Measurements from ENCODE around the gene PRKAG1. TPM values are rescaled to one million over a fixed set of nuclear protein-coding genes. Genes with fewer than 3 reads are reported as not detected.
A peak's percentile ranks its signal among the peaks of the same experiment; 100 is the strongest.

Gene PRKAG1
- total RNA-seq, 6 experiments from 2014 or later, result 79.0 to 92.0 (median 83.3) TPM

GRCh38 chr12:48980389-48980952 is 38.1 kb downstream of the PRKAG1 start:
- no peak overlapping the region; the same call in none of the 2 replicates for H3K4me3 Mint-ChIP-seq
- peaks cover 6% of the 10 kb centered on the region; the same call in 1 of the 2 replicates for H3K36me3 Mint-ChIP-seq (ENCODE audit: low read depth)
- no peak overlapping the region for H3K27ac Mint-ChIP-seq
- no peaks in the 10 kb centered on the region for H3K9me3 Mint-ChIP-seq
- no peak for DNase-seq
- peaks cover 37% of the 10 kb centered on the region for H3K4me1 Mint-ChIP-seq (ENCODE audit: low read depth)
- TF ChIP-seq CTCF (IDR thresholded peaks at IDR 0.05), result no peak
- peaks cover 68% of the 10 kb centered on the region for H3K27me3 Mint-ChIP-seq (ENCODE audit: insufficient read depth)

- H3K27ac Mint-ChIP-seq, result no peak overlapping the region
- peak overlapping the region; percentile 60 for H3K4me3 Mint-ChIP-seq
- no peaks in the 10 kb centered on the region for H3K9me3 Mint-ChIP-seq
- TF ChIP-seq CTCF (IDR thresholded peaks at IDR 0.05), result no peak
- peaks cover 37% of the 10 kb centered on the region for H3K4me1 Mint-ChIP-seq (ENCODE audit: low read depth)
- H3K27me3 Mint-ChIP-seq (ENCODE audit: insufficient read depth), result peaks cover 67% of the 10 kb centered on the region
- peaks cover 6% of the 10 kb centered on the region; the same call in 1 of the 2 replicates for H3K36me3 Mint-ChIP-seq (ENCODE audit: low read depth)
- DNase-seq, result no peak
These were observed 38.8 kb downstream of the PRKAG1 start for GRCh38 chr12:48979602-48980388.

- no peak for DNase-seq
- no peak for TF ChIP-seq CTCF (IDR thresholded peaks at IDR 0.05)
- Mint-ChIP-seq H3K9me3 (no peaks in the 10 kb centered on the region), H3K27ac (no peak overlapping the region), H3K4me1 (ENCODE audit: low read depth) (peaks cover 44% of the 10 kb centered on the region), H3K36me3 (ENCODE audit: low read depth) (peaks cover 6% of the 10 kb centered on the region; the same call in 1 of the 2 replicates), H3K4me3 (peak overlapping the region; percentile 58), H3K27me3 (ENCODE audit: insufficient read depth) (peaks cover 64% of the 10 kb centered on the region)
These were observed 39.6 kb downstream of the PRKAG1 start for GRCh38 chr12:48978741-48979601.

- H3K9me3 Mint-ChIP-seq, result no peaks in the 10 kb centered on the region
- H3K4me3 Mint-ChIP-seq, result peak within 1 kb of the TSS; percentile 58
- no peak for DNase-seq
- peaks cover 51% of the 10 kb centered on the region for H3K4me1 Mint-ChIP-seq (ENCODE audit: low read depth)
- peak; percentile 70 for TF ChIP-seq CTCF (IDR thresholded peaks at IDR 0.05)
- peaks cover 58% of the 10 kb centered on the region for H3K27me3 Mint-ChIP-seq (ENCODE audit: insufficient read depth)
- peaks cover 6% of the 10 kb centered on the region; the same call in 1 of the 2 replicates for H3K36me3 Mint-ChIP-seq (ENCODE audit: low read depth)
- peak within 1 kb of the TSS; percentile 44 for H3K27ac Mint-ChIP-seq
These were observed 40.3 kb downstream of the PRKAG1 start, which contains the start of gene WNT1 for GRCh38 chr12:48978291-48978740. WNT1 (plus strand) TSS chr12:48978322; CDS start chr12:48978651, 329 bp downstream.
